IMR-90 (cell line): ENCODE measurements around the gene OR6F1. TPM values are rescaled to one million over a fixed set of nuclear protein-coding genes. Genes with fewer than 3 reads are reported as not detected.

Experiments used
- ATAC-seq: fragments of 200-7000 bp; cut with Tn5 transposase; 2 replicates; pipeline ENCODE4 v1.9.1; 2020; ENCODE audit warnings: low read depth, mild to moderate bottlenecking, moderate library complexity
- Bru-seq: library from RNA; stranded (reverse); fragments of 400-500 nt; gene quantifications from one replicate; lab custom pipeline; 2021; lab: Mats Ljungman, UMichigan
- BruChase-seq, 2 experiments: library from RNA; stranded (reverse); fragments of 400-500 nt; gene quantifications; one replicate each; lab custom pipeline; 2021; lab: Mats Ljungman, UMichigan
- BruUV-seq: library from RNA; stranded (reverse); fragments of 400-500 nt; replicated peaks from 2 replicates; lab custom pipeline; 2021; lab: Mats Ljungman, UMichigan
- CTCF ChIA-PET: fragments of 300-600 bp; formaldehyde crosslinking; extraction: SDS; loops from one replicate; lab custom pipeline; 2021; ENCODE audit warnings: antibody characterized with exemption; lab: Yijun Ruan, JAX
- POLR2A ChIA-PET: fragments of 300-600 bp; sonication (Branson Sonifier 250); formaldehyde crosslinking; loops from one replicate; lab custom pipeline; 2022; ENCODE audit warnings: antibody characterized with exemption; ENCODE audit not compliant: unreplicated experiment; lab: Charles Lee
- DNase-seq: peaks from one replicate; pipeline ENCODE4 v3.0.0; 2013
- H2AFZ ChIP-seq: replicated peaks from 2 replicates; pipeline ENCODE3; 2013; ENCODE audit warnings: low read length, mild to moderate bottlenecking; ENCODE audit not compliant: poor library complexity
- H2AK5ac ChIP-seq: 2 replicates; pipeline ENCODE4 v1.6.1; 2013; ENCODE audit warnings: low read depth, low read length, inconsistent platforms
- H2AK9ac ChIP-seq: replicated peaks from 2 replicates; pipeline ENCODE3; 2013; ENCODE audit warnings: mild to moderate bottlenecking, low read depth, low read length, moderate library complexity; ENCODE audit not compliant: poor library complexity
- H2BK120ac ChIP-seq: 2 replicates; pipeline ENCODE4 v1.6.1; 2013; ENCODE audit warnings: low read depth, low read length, inconsistent platforms
- H2BK15ac ChIP-seq: 3 replicates; pipeline ENCODE4 v1.6.1; 2013; ENCODE audit warnings: low read depth, low read length, inconsistent platforms
- H2BK20ac ChIP-seq: 2 replicates; pipeline ENCODE4 v1.6.1; 2013; ENCODE audit warnings: low read depth, mild to moderate bottlenecking, inconsistent platforms, low read length, moderate library complexity
- H2BK5ac ChIP-seq: 2 replicates; pipeline ENCODE4 v1.6.1; 2013; ENCODE audit warnings: mild to moderate bottlenecking, low read depth, low read length, inconsistent platforms; ENCODE audit not compliant: poor library complexity, severe bottlenecking
- H3K14ac ChIP-seq: replicated peaks from 2 replicates; pipeline ENCODE4 v1.6.1; 2013; ENCODE audit warnings: low read depth, low read length, inconsistent platforms
- H3K18ac ChIP-seq: 2 replicates; pipeline ENCODE4 v1.6.1; 2013; ENCODE audit warnings: low read depth, low read length, control low read depth
- H3K23ac ChIP-seq: 2 replicates; pipeline ENCODE4 v1.6.1; 2013; ENCODE audit warnings: low read depth, low read length, inconsistent platforms
- H3K27ac ChIP-seq: 2 replicates; pipeline ENCODE4 v1.5.1; 2013; ENCODE audit warnings: mild to moderate bottlenecking, control low read depth, low read length; ENCODE audit not compliant: insufficient read depth
- H3K27me3 ChIP-seq: 2 replicates; pipeline ENCODE4 v1.6.1; 2013; ENCODE audit warnings: low read length; ENCODE audit not compliant: control insufficient read depth, insufficient read depth
- H3K36me3 ChIP-seq: 2 replicates; pipeline ENCODE4 v1.6.1; 2013; ENCODE audit warnings: low read length, mixed read lengths; ENCODE audit not compliant: control insufficient read depth, insufficient read depth
- H3K4ac ChIP-seq: 2 replicates; pipeline ENCODE4 v1.6.1; 2013; ENCODE audit warnings: low read depth, low read length, inconsistent platforms
- H3K4me1 ChIP-seq: 2 replicates; pipeline ENCODE4 v1.6.1; 2013; ENCODE audit warnings: low read length, mixed read lengths; ENCODE audit not compliant: control insufficient read depth, insufficient read depth
- H3K4me2 ChIP-seq: 2 replicates; pipeline ENCODE4 v1.6.1; 2013; ENCODE audit warnings: low read depth, mild to moderate bottlenecking, control low read depth, low read length, moderate library complexity
- H3K4me3 ChIP-seq: 2 replicates; pipeline ENCODE4 v1.5.1; 2013; ENCODE audit warnings: low read depth, mild to moderate bottlenecking, control low read depth, low read length, moderate library complexity; ENCODE audit not compliant: insufficient read depth
- H3K56ac ChIP-seq: 2 replicates; pipeline ENCODE4 v1.6.1; 2013; ENCODE audit warnings: low read length, inconsistent platforms; ENCODE audit not compliant: insufficient read depth; ENCODE audit errors: extremely low read depth
- H3K79me1 ChIP-seq, 2 experiments: 2 replicates each; pipeline ENCODE4 v1.6.1; 2013; ENCODE audit warnings: low read length in 2 of 2, inconsistent platforms in 1 of 2, low read depth in 1 of 2
- H3K9ac ChIP-seq: 2 replicates; pipeline ENCODE4 v1.6.1; 2013; ENCODE audit warnings: low read depth, low read length, control low read depth
- H3K9me1 ChIP-seq: 2 replicates; pipeline ENCODE4 v1.6.1; 2013; ENCODE audit warnings: low read length, inconsistent platforms; ENCODE audit not compliant: insufficient read depth
- H3K9me3 ChIP-seq: 2 replicates; pipeline ENCODE4 v1.6.1; 2013; ENCODE audit warnings: low read length; ENCODE audit not compliant: control insufficient read depth, insufficient read depth
- H4K20me1 ChIP-seq: 2 replicates; pipeline ENCODE4 v1.6.1; 2013; ENCODE audit warnings: low read length, inconsistent platforms; ENCODE audit not compliant: insufficient read depth
- H4K5ac ChIP-seq: 2 replicates; pipeline ENCODE4 v1.6.1; 2013; ENCODE audit warnings: mild to moderate bottlenecking, low read depth, low read length, control low read depth
- H4K8ac ChIP-seq, 2 experiments: 2 replicates each; pipeline ENCODE4 v1.6.1; 2013; ENCODE audit warnings: low read depth in 2 of 2, low read length in 2 of 2, control low read depth in 1 of 2, inconsistent platforms in 1 of 2
- H4K91ac ChIP-seq: 2 replicates; pipeline ENCODE4 v1.6.1; 2013; ENCODE audit warnings: low read depth, low read length, inconsistent platforms; ENCODE audit not compliant: insufficient read depth
- BHLHE40 ChIP-seq: fragments of 150-350 bp; IDR thresholded peaks from 2 replicates; pipeline ENCODE4 v1.6.1; 2016; ENCODE audit warnings: mild to moderate bottlenecking, low read depth, low read length
- CEBPB ChIP-seq: IDR thresholded peaks from 2 replicates; pipeline ENCODE4 v1.6.1; 2012; ENCODE audit warnings: low read depth, low read length, improper control_type of control experiment
- CHD1 ChIP-seq: IDR thresholded peaks from 2 replicates; pipeline ENCODE4 v1.6.1; 2012; ENCODE audit warnings: low read depth, low read length, improper control_type of control experiment
- CTCF ChIP-seq: conservative IDR thresholded peaks from 2 replicates; pipeline ENCODE4 v1.5.1; 2012; ENCODE audit warnings: mild to moderate bottlenecking, low read depth, low read length, improper control_type of control experiment
- ELK1 ChIP-seq: fragments of 150-350 bp; IDR thresholded peaks from 2 replicates; pipeline ENCODE4 v1.6.1; 2016; ENCODE audit warnings: low read depth, mild to moderate bottlenecking, low read length, moderate library complexity, borderline replicate concordance
- FOS ChIP-seq: fragments of 150-350 bp; IDR thresholded peaks from 2 replicates; pipeline ENCODE4 v1.6.1; 2016; ENCODE audit warnings: low read depth, low read length
- MAFK ChIP-seq: IDR thresholded peaks from 2 replicates; pipeline ENCODE4 v1.6.1; 2012; ENCODE audit warnings: low read depth, low read length, improper control_type of control experiment
- MAZ ChIP-seq: IDR thresholded peaks from 2 replicates; pipeline ENCODE4 v1.6.1; 2012; ENCODE audit warnings: low read depth, mild to moderate bottlenecking, low read length, improper control_type of control experiment, moderate library complexity, borderline replicate concordance
- MXI1 ChIP-seq: IDR thresholded peaks from 2 replicates; pipeline ENCODE4 v1.6.1; 2012; ENCODE audit warnings: low read depth, mild to moderate bottlenecking, low read length, moderate library complexity, borderline replicate concordance
- NFE2L2 ChIP-seq: fragments of 150-350 bp; IDR thresholded peaks from 2 replicates; pipeline ENCODE4 v1.6.1; 2016; ENCODE audit warnings: low read depth, mild to moderate bottlenecking, low read length
- POLR2A ChIP-seq: IDR thresholded peaks from 2 replicates; pipeline ENCODE4 v1.6.1; 2012; ENCODE audit warnings: mild to moderate bottlenecking, low read depth, low read length
- RAD21 ChIP-seq: IDR thresholded peaks from 2 replicates; pipeline ENCODE4 v1.6.1; 2012; ENCODE audit warnings: low read length, improper control_type of control experiment
- RCOR1 ChIP-seq: IDR thresholded peaks from 2 replicates; pipeline ENCODE4 v1.6.1; 2012; ENCODE audit warnings: mild to moderate bottlenecking, low read length, improper control_type of control experiment; ENCODE audit not compliant: insufficient replicate concordance
- RFX5 ChIP-seq: IDR thresholded peaks from 2 replicates; pipeline ENCODE4 v1.8.0; 2012; ENCODE audit warnings: low read depth, mild to moderate bottlenecking, low read length, moderate library complexity
- SMC3 ChIP-seq: fragments of 150-350 bp; IDR thresholded peaks from 2 replicates; pipeline ENCODE4 v1.6.1; 2016; ENCODE audit warnings: low read depth, mild to moderate bottlenecking, antibody characterized with exemption, low read length, moderate library complexity
- WGBS, 2 experiments: methylation state at CpG; one replicate each; pipeline versions ENCODE4 v1.1.5 to v1.1.7; 2013; ENCODE audit warnings: missing lambda C conversion rate in 2 of 2; ENCODE audit not compliant: insufficient read length in 1 of 2; ENCODE audit errors: extremely low coverage in 2 of 2; 5-methylcytosine and 5-hydroxymethylcytosine counted together
- dilution Hi-C: fragments of 300-500 bp; cut with HindIII; formaldehyde crosslinking; loops from one replicate; pipeline ENCODE4 v1.14.3; 2018; ENCODE audit warnings: low sequenced_read_pairs; ENCODE audit not compliant: unreplicated experiment
- in situ Hi-C: fragments of 300-500 bp; cut with MboI; formaldehyde crosslinking; loops from 3 replicates; pipeline ENCODE4 v1.14.3; 2019; ENCODE audit warnings: low sequenced_read_pairs, inconsistent platforms, mixed read lengths
- intact Hi-C: fragments of 100-400 bp; cut with micrococcal nuclease; formaldehyde crosslinking; loops from 2 replicates; pipeline ENCODE4 v1.10.0; 2022
- long read RNA-seq: library from polyadenylated mRNA; unstranded; transcript quantifications from one replicate; pipeline ENCODE4 v2.0.0, GENCODE V29; 2021; ENCODE audit not compliant: unreplicated experiment
- polyA plus RNA-seq, 3 experiments: library from polyadenylated mRNA; depleted of rRNA; stranded (reverse); fragments of >200 nt; gene quantifications; 2 replicates each; pipeline ENCODE4 v1.2.3, GENCODE V29; 2012; ENCODE audit warnings: low replicate concordance in 1 of 3
- total RNA-seq: library from RNA; depleted of rRNA; stranded (reverse); fragments of >200 nt; gene quantifications from 2 replicates; pipeline ENCODE4 v1.2.3, GENCODE V29; 2012; rRNA removed
- TF ChIP-seq, protein P1 (sequence below): fragments of 150-350 bp; IDR thresholded peaks from 2 replicates; pipeline ENCODE4 v1.6.1; 2017; ENCODE audit warnings: mild to moderate bottlenecking, antibody characterized with exemption, low read length, low read depth

Gene OR6F1
- not detected in 2 replicates for total RNA-seq
- polyA plus RNA-seq (2012; rRNA removed): not detected in 2 replicates
- polyA plus RNA-seq (2012; cell fraction: cytosol; rRNA removed): not detected in 2 replicates
- not detected in 2 replicates for polyA plus RNA-seq (2012; cell fraction: nucleus; rRNA removed; ENCODE audit: low replicate concordance)
- Bru-seq, nascent RNA: not detected
- not detected for BruChase-seq, experiment 1, labeled RNA remaining after a 6-hour chase
- not detected for BruChase-seq, experiment 2, labeled RNA remaining after a 2-hour chase
- long read RNA-seq: 0 reads

- no peak within 1 kb of the TSS for H3K4me2 ChIP-seq
- dilution Hi-C loops: no loop called here
- H3K27ac ChIP-seq: no peak within 1 kb of the TSS
- peaks cover 9% of the 10 kb centered on the region for H3K9me3 ChIP-seq
- no peaks in the 10 kb centered on the region for H3K36me3 ChIP-seq
- no peak for ATAC-seq
- no CpG with 5 or more reads among the region's 3 CpGs for WGBS, 2 experiments
- H2BK120ac ChIP-seq: no peak within 1 kb of the TSS
- no peak within 1 kb of the TSS for H3K14ac ChIP-seq
- no peak within 1 kb of the TSS for H3K18ac ChIP-seq
- intact Hi-C loops: no loop called here
- H3K27me3 ChIP-seq: no peaks in the 10 kb centered on the region
- H2BK5ac ChIP-seq: no peak within 1 kb of the TSS
- no peak within 1 kb of the TSS for H4K8ac ChIP-seq
- H4K5ac ChIP-seq: no peak within 1 kb of the TSS
- BruUV-seq: no TSS peak
- no peak for DNase-seq
- ChIA-PET POLR2A (no interaction called here), CTCF (no interaction called here)
- H3K9ac ChIP-seq: no peak within 1 kb of the TSS
- no peak within 1 kb of the TSS for H3K4me3 ChIP-seq
- no peak within 1 kb of the TSS for H2BK20ac ChIP-seq
- H3K4ac ChIP-seq: no peak within 1 kb of the TSS
- H2AK9ac ChIP-seq: no peak within 1 kb of the TSS
- no peaks in the 10 kb centered on the region for H3K9me1 ChIP-seq
- H4K91ac ChIP-seq: no peak within 1 kb of the TSS
- H2BK15ac ChIP-seq: no peak within 1 kb of the TSS
- TF ChIP-seq RCOR1 (no peak), MAZ (no peak), MXI1 (no peak), RAD21 (no peak), MAFK (no peak), BHLHE40 (no peak), ELK1 (no peak), RFX5 (no peak), CEBPB (no peak), POLR2A (no peak), FOS (no peak), CTCF (no peak), SMC3 (no peak), CHD1 (no peak), NFE2L2 (no peak)
- TF ChIP-seq, protein P1, sequence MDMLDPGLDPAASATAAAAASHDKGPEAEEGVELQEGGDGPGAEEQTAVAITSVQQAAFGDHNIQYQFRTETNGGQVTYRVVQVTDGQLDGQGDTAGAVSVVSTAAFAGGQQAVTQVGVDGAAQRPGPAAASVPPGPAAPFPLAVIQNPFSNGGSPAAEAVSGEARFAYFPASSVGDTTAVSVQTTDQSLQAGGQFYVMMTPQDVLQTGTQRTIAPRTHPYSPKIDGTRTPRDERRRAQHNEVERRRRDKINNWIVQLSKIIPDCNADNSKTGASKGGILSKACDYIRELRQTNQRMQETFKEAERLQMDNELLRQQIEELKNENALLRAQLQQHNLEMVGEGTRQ: no peak
- in situ Hi-C loops: no loop called here
- H2AK5ac ChIP-seq: no peak within 1 kb of the TSS
- no peaks in the 10 kb centered on the region for H3K4me1 ChIP-seq
- no peaks in the 10 kb centered on the region for H4K20me1 ChIP-seq
- H3K79me1 ChIP-seq: no peaks in the 10 kb centered on the region
- no peak within 1 kb of the TSS for H3K23ac ChIP-seq
- no peak within 1 kb of the TSS for H3K56ac ChIP-seq
- no peak within 1 kb of the TSS for H2AFZ ChIP-seq
Measured at GRCh38 chr1:247716546-247716945, at the start of gene OR6F1. Gene OR6F1 (minus strand): TSS chr1:247716646. CDS start chr1:247712755, 3,891 bp downstream.
